BE2C (cell line): Measurements from ENCODE around the gene CAMP.
A peak's percentile ranks its signal among the peaks of the same experiment; 100 is the strongest.

Experiments used
- DNase-seq: peaks from one replicate; pipeline ENCODE4 v3.0.0-alpha.2; 2020
- H3K27me3 ChIP-seq: fragments of 250-450 bp; sonication (Bioruptor Pico); 2 replicates; pipeline ENCODE4 v1.5.1; 2020; ENCODE audit warnings: mild to moderate bottlenecking
- H3K36me3 ChIP-seq: fragments of 250-450 bp; sonication (Bioruptor Pico); 2 replicates; pipeline ENCODE4 v1.5.1; 2020; ENCODE audit warnings: mild to moderate bottlenecking
- H3K4me1 ChIP-seq: fragments of 250-450 bp; sonication (Bioruptor Pico); 2 replicates; pipeline ENCODE4 v1.5.1; 2020
- H3K4me3 ChIP-seq: 2 replicates; pipeline ENCODE4 v1.5.1; 2011; ENCODE audit warnings: low read depth, low read length
- H3K9me3 ChIP-seq: fragments of 250-450 bp; sonication (Bioruptor Pico); 2 replicates; pipeline ENCODE4 v1.5.1; 2020
- CTCF ChIP-seq: IDR thresholded peaks from 2 replicates; pipeline ENCODE4 v1.5.1; 2012; ENCODE audit warnings: mild to moderate bottlenecking, low read depth, low read length

CAMP gene

GRCh38 chr3:48240000-48240963 lies 17.0 kb downstream of the CAMP start:
- peak; percentile 13 for DNase-seq

GRCh38 chr3:48241796-48242455 lies 18.6 kb downstream of the CAMP start:
- no peaks in the 10 kb centered on the region for H3K9me3 ChIP-seq
- no peak for DNase-seq
- no peak for TF ChIP-seq CTCF
- no peaks in the 10 kb centered on the region for H3K27me3 ChIP-seq
- peaks cover 6% of the 10 kb centered on the region for H3K4me1 ChIP-seq
- H3K4me3 ChIP-seq = peak overlapping the region; percentile 82
- H3K36me3 ChIP-seq = no peaks in the 10 kb centered on the region

More at GRCh38 chr3:48240000-48240963, 17.0 kb downstream of the CAMP start:
- Histone ChIP-seq H3K9me3 (no peaks in the 10 kb centered on the region), H3K36me3 (no peaks in the 10 kb centered on the region), H3K27me3 (no peaks in the 10 kb centered on the region), H3K4me3 (peak overlapping the region; percentile 82), H3K4me1 (peaks cover 6% of the 10 kb centered on the region)
- TF ChIP-seq CTCF = no peak

- Histone ChIP-seq H3K9me3 (no peaks in the 10 kb centered on the region), H3K4me3 (no peak overlapping the region), H3K36me3 (no peaks in the 10 kb centered on the region), H3K4me1 (peaks cover 6% of the 10 kb centered on the region), H3K27me3 (no peaks in the 10 kb centered on the region)
- DNase-seq = no peak
- no peak for TF ChIP-seq CTCF
These were observed 20.6 kb downstream of the CAMP start for GRCh38 chr3:48243886-48244285.

- no peaks in the 10 kb centered on the region for H3K9me3 ChIP-seq
- DNase-seq = no peak
- H3K4me1 ChIP-seq = peaks cover 6% of the 10 kb centered on the region
- TF ChIP-seq CTCF = no peak
- H3K4me3 ChIP-seq = no peak overlapping the region
- H3K36me3 ChIP-seq = no peaks in the 10 kb centered on the region
- H3K27me3 ChIP-seq = no peaks in the 10 kb centered on the region
These were observed 21.2 kb downstream of the CAMP start for GRCh38 chr3:48244461-48244860.

- H3K4me1 ChIP-seq = peaks cover 6% of the 10 kb centered on the region
- H3K36me3 ChIP-seq = no peaks in the 10 kb centered on the region
- DNase-seq = no peak
- no peaks in the 10 kb centered on the region for H3K27me3 ChIP-seq
- H3K9me3 ChIP-seq = no peaks in the 10 kb centered on the region
- TF ChIP-seq CTCF = no peak
- no peak overlapping the region for H3K4me3 ChIP-seq
These were observed 21.8 kb downstream of the CAMP start for GRCh38 chr3:48245136-48245535.

- Histone ChIP-seq H3K9me3 (no peaks in the 10 kb centered on the region), H3K4me1 (no peaks in the 10 kb centered on the region), H3K27me3 (no peaks in the 10 kb centered on the region), H3K36me3 (no peaks in the 10 kb centered on the region), H3K4me3 (no peak overlapping the region)
- TF ChIP-seq CTCF = no peak
- no peak for DNase-seq
These were observed 24.1 kb downstream of the CAMP start for GRCh38 chr3:48247401-48247811.
